Epithelial cell of esophagus (primary cell): Measurements from ENCODE around the gene DNAJC5.
"Not testable (repeated sequence)": the region's sequence is repeated elsewhere in the genome, so short reads cannot be mapped to it uniquely, and the experiment has no call there.

Source experiments
- DNase-seq: peaks from one replicate; pipeline ENCODE4 v3.0.0; 2010; ENCODE audit warnings: low read depth
- H3K4me3 ChIP-seq: 2 replicates; pipeline ENCODE4 v1.5.1; 2011; ENCODE audit warnings: mild to moderate bottlenecking, low read length, control low read depth
- CTCF ChIP-seq: IDR thresholded peaks from 2 replicates; pipeline ENCODE4 v1.5.1; 2011; ENCODE audit warnings: low read depth, mild to moderate bottlenecking, low read length, control low read depth, inconsistent platforms; ENCODE audit not compliant: insufficient read depth; ENCODE audit errors: missing control alignments

The DNAJC5 gene

GRCh38 chr20:63850689-63851547 is 44.0 kb upstream of the DNAJC5 start:
- DNase-seq = no peak
- no peak for TF ChIP-seq CTCF
- H3K4me3 ChIP-seq = no peak overlapping the region

DNA sequence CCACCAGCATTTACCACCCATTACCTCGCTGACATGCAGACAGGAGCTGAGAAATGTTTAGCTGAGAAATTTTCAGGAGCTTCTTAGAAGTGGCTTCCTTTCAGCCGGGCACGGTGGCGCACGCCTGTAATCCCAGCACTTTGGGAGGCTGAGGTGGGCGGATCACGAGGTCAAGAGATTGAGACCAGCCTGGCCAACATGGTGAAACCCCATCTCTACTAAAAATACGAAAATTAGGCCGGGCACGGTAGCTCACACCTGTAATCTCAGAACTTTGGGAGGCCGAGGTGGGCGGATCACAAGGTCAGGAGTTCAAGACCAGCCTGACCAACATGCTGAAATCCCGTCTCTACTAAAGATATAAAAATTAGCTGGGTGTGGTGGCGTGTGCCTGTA is 43.4 kb upstream of the DNAJC5 start:
- not testable (repeated sequence) for H3K4me3 ChIP-seq, DNase-seq

DNA sequence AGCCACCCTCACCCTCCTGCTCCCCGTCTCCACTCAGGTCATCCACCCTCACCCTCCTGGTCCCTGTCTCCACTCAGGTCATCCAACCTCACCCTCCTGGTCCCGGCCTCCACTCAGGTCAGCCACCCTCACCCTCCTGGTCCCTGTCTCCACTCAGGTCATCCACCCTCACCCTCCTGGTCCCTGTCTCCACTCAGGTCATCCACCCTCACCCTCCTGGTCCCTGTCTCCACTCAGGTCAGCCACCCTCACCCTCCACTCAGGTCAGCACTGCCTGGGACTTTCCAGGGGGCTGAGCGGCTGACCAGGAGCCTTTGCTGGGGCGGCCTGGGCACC is 41.2 kb upstream of the DNAJC5 start:
- H3K4me3 ChIP-seq, DNase-seq: not testable (repeated sequence)

- H3K4me3 ChIP-seq = no peak overlapping the region
- TF ChIP-seq CTCF = no peak
- no peak for DNase-seq
These were observed 40.7 kb upstream of the DNAJC5 start for GRCh38 chr20:63854069-63854765.

GRCh38 chr20:63854766-63855362 is 40.1 kb upstream of the DNAJC5 start:
- no peak overlapping the region for H3K4me3 ChIP-seq
- DNase-seq = no peak
- TF ChIP-seq CTCF = no peak

- no peak for DNase-seq
- H3K4me3 ChIP-seq = no peak overlapping the region
- no peak for TF ChIP-seq CTCF
These were observed 39.4 kb upstream of the DNAJC5 start for GRCh38 chr20:63855363-63856097.

DNA sequence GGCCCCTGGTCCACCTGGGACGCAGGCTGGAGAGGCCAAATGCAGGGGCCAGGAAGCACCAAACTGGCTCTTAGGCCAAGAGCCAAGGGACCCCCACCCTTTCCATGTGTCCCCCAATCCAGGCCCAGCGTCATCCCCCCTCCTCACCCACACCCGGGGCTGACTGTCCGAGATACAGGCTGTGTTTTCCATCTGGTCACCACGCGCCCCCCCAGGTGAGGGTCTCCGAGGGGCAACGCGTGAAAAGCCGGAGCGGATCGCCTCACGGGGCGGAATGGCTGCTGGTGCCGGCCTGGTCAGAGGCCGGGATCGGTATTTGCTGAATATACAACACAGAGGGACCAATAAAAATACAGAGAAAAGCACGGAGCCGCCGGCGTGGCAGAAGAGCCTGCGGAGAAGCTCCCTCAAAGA is 38.8 kb upstream of the DNAJC5 start:
- TF ChIP-seq CTCF = no peak
- DNase-seq = no peak
- no peak overlapping the region for H3K4me3 ChIP-seq
